Heart left ventricle (tissue), 16 donors: ENCODE data around the gene PACSIN2. TPM values are rescaled to one million over a fixed set of nuclear protein-coding genes. Genes with fewer than 3 reads are reported as not detected.
A peak's percentile ranks its signal among the peaks of the same experiment; 100 is the strongest.

Experiments used
- ATAC-seq, 4 donors: fragments of 200-7000 bp; cut with Tn5 transposase; one replicate each; pipeline ENCODE4 v1.9.1; 2020 to 2022; ENCODE audit warnings: moderate library complexity in 4 of 4, mild to moderate bottlenecking in 3 of 4, moderate number of reproducible peaks in 1 of 4
- DNase-seq, 5 donors: peaks; one replicate each; pipeline ENCODE4 v3.0.0-alpha.2; 2020
- H3K27ac ChIP-seq, 12 donors: fragments of 200-600 bp; sonication (generic) in 4 of 12; one replicate each; pipeline versions ENCODE4 v1.5.0 to v1.8.0; 2016 to 2022; ENCODE audit warnings: mild to moderate bottlenecking in 2 of 12
- H3K27me3 ChIP-seq, 9 donors: fragments of 200-600 bp; sonication (generic) in 2 of 9; one replicate each; pipeline versions ENCODE4 v1.5.1 to v1.8.0; 2016 to 2022; ENCODE audit warnings: mild to moderate bottlenecking in 3 of 9
- H3K36me3 ChIP-seq, 9 donors: fragments of 200-600 bp; sonication (generic) in 2 of 9; one replicate each; pipeline versions ENCODE4 v1.5.0 to v1.8.0; 2018 to 2022; ENCODE audit warnings: mild to moderate bottlenecking in 2 of 9
- H3K4me1 ChIP-seq, 12 donors: fragments of 200-600 bp; sonication (generic) in 4 of 12; one replicate each; pipeline versions ENCODE4 v1.5.0 to v1.8.0; 2016 to 2022; ENCODE audit warnings: mild to moderate bottlenecking in 3 of 12
- H3K4me3 ChIP-seq, 12 donors: fragments of 200-600 bp; sonication (generic) in 4 of 12; one replicate each; pipeline versions ENCODE4 v1.5.0 to v1.8.0; 2017 to 2022; ENCODE audit warnings: mild to moderate bottlenecking in 9 of 12, moderate library complexity in 4 of 12
- H3K9me3 ChIP-seq, 12 donors: fragments of 200-600 bp; sonication (generic) in 4 of 12; one replicate each; pipeline versions ENCODE4 v1.5.0 to v1.8.0; 2016 to 2022; ENCODE audit warnings: mild to moderate bottlenecking in 1 of 12
- CTCF ChIP-seq, 12 donors: fragments of 200-600 bp; sonication (generic) in 4 of 12; IDR thresholded peaks; one replicate each; pipeline versions ENCODE4 v1.5.0 to v1.8.0; 2018 to 2022; ENCODE audit warnings: antibody characterized with exemption in 12 of 12, mild to moderate bottlenecking in 5 of 12
- POLR2A ChIP-seq, 2 donors: fragments of 450-650 bp; IDR thresholded peaks; one replicate each; pipeline ENCODE4 v1.6.1; 2017; ENCODE audit warnings: antibody characterized with exemption in 2 of 2, mild to moderate bottlenecking in 2 of 2, moderate library complexity in 2 of 2
- WGBS, 4 donors: extraction: QIAGEN DNeasy Blood & Tissue Kit in 2 of 4; methylation state at CpG; one replicate each; pipeline versions ENCODE4 v1.1.5 to v1.1.7; 2013 to 2018; 5-methylcytosine and 5-hydroxymethylcytosine counted together
- intact Hi-C, 10 donors: fragments of 100-400 bp; cut with DNase I; formaldehyde crosslinking; loops; one replicate each; pipeline versions ENCODE4 v1.11.1 to v1.14.2; 2022
- polyA plus RNA-seq, 2 donors: library from polyadenylated mRNA; stranded (reverse); fragments of 200-250 nt; gene quantifications; one replicate each; pipeline ENCODE4 v1.2.3, GENCODE V29; 2013
- total RNA-seq, 9 donors: library from RNA; depleted of rRNA in 2 of 9; stranded (reverse); fragments of >200 nt in 2 of 9; fragmentation: NEBNext Ultra II Directional in 3 of 9; extraction: Animal tissue kit (Norgen Biotek cat#: 25700) in 3 of 9; gene quantifications; one replicate each; pipeline versions ENCODE4 v1.1.0 to v1.2.4, GENCODE V29; 2016 to 2023
- donor health status: ischemic (EF 13 %, LVEDD 7.1; RV severe dilation, severe dysfunction).
- donor health status: healthy with polysubstance abuse.
- donor health status: DM: no; HTN: yes; CAD: no.
- donor health status: DM: no; HTN: no; CAD: no.
- donor health status: ischemic (EF 25% LVEDD 6.9; RV normal size, moderate dysfunction).
- donor health status: ischemic (EF 25% LVEDD 5.7; RV mildly dilated, moderate dysfunction).
- donor health status: healthy.
- donor health status: DM: yes; HTN: yes; CAD: no.
- donor health status: ischemic (EF 35%, LVEDD 5.7; RV mildly dilated, moderate dysfunction).
- donor health status: nonischemic (EF 11% LVEDD 7.7; RV severe dilation, severe dysfunction).
- donor health status: DM: yes; HTN: yes; CAD: no.
- donor health status: PGD.
- donor health status: ischemic (EF 29% LVEDD 5.4; RV normal size, mild dysfunction).
- donor health status: nonischemic (EF 23%, LVEDD 6.1; RV moderate dilation, normal function).

PACSIN2 gene
- total and polyA plus RNA-seq, 11 donors = 26.5 to 87.1 (median 59.3) TPM

GRCh38 chr22:42990131-42990838 is 24.7 kb downstream of the PACSIN2 start:
- peaks cover 4 to 51% (median 24%) of the 10 kb centered on the region in 12 donors for H3K4me1 ChIP-seq
- no peak for DNase-seq
- H3K9me3 ChIP-seq = no peaks in the 10 kb centered on the region
- 70 to 79% (median 73%) methylated on average over 8 to 9 of the region's 9 CpGs for WGBS, 4 donors
- no peak overlapping the region for H3K4me3 ChIP-seq
- TF ChIP-seq POLR2A (IDR thresholded peaks at IDR 0.05) = no peak
- TF ChIP-seq CTCF (IDR thresholded peaks at IDR 0.05) = peak in 5 of 12 donors; percentile 7 to 38 (median 32)
- no peak overlapping the region for H3K27ac ChIP-seq
- peak in 3 of 4 donors; percentile 43 to 71 (median 61) for ATAC-seq
- H3K36me3 ChIP-seq = peaks cover 0 to 4% (median 0%) of the 10 kb centered on the region in 9 donors
- intact Hi-C loops = no loop called here
- H3K27me3 ChIP-seq = no peaks in the 10 kb centered on the region

GRCh38 chr22:42986115-42986514 is 28.8 kb downstream of the PACSIN2 start:
- DNase-seq (no peak), ATAC-seq (no peak)
- no peaks in the 10 kb centered on the region for H3K27me3 ChIP-seq
- 85 to 89% (median 88%) methylated on average over 13 of the region's 13 CpGs for WGBS, 4 donors
- no peaks in the 10 kb centered on the region for H3K36me3 ChIP-seq
- H3K9me3 ChIP-seq = no peaks in the 10 kb centered on the region
- TF ChIP-seq CTCF (IDR thresholded peaks at IDR 0.05) (no peak), POLR2A (IDR thresholded peaks at IDR 0.05) (no peak)
- H3K27ac ChIP-seq = no peak overlapping the region
- intact Hi-C loops = no loop called here
- H3K4me1 ChIP-seq = peaks cover 0 to 20% (median 5%) of the 10 kb centered on the region in 12 donors
- H3K4me3 ChIP-seq = no peak overlapping the region

DNA sequence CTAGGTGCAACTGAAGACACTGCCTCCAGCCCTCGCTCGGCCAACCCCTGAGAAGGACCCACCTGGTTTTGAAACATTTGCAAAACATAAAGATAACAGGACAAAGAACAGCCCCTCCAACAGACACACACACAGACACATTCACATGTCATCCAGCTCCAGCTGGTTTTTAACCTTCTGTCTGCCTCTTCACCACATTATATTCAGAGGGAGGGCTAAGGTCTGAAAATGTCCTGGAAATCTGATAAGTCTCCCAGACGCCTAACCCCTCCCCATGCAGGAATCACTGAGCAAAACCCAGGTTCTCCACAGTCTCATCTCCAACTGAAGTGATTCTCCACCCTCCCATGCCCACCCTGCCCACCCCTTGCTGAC is 29.4 kb downstream of the PACSIN2 start:
- no peak overlapping the region for H3K4me3 ChIP-seq
- H3K36me3 ChIP-seq = no peaks in the 10 kb centered on the region
- TF ChIP-seq POLR2A (IDR thresholded peaks at IDR 0.05) = no peak
- TF ChIP-seq CTCF (IDR thresholded peaks at IDR 0.05) = no peak
- H3K4me1 ChIP-seq = peaks cover 0 to 15% (median 4%) of the 10 kb centered on the region in 12 donors
- no peak overlapping the region for H3K27ac ChIP-seq
- intact Hi-C loops = no loop called here
- H3K9me3 ChIP-seq = no peaks in the 10 kb centered on the region
- DNase-seq (no peak), ATAC-seq (no peak)
- H3K27me3 ChIP-seq = no peaks in the 10 kb centered on the region
- WGBS, 4 donors = 89 to 96% (median 92%) methylated on average over 3 of the region's 3 CpGs

DNA sequence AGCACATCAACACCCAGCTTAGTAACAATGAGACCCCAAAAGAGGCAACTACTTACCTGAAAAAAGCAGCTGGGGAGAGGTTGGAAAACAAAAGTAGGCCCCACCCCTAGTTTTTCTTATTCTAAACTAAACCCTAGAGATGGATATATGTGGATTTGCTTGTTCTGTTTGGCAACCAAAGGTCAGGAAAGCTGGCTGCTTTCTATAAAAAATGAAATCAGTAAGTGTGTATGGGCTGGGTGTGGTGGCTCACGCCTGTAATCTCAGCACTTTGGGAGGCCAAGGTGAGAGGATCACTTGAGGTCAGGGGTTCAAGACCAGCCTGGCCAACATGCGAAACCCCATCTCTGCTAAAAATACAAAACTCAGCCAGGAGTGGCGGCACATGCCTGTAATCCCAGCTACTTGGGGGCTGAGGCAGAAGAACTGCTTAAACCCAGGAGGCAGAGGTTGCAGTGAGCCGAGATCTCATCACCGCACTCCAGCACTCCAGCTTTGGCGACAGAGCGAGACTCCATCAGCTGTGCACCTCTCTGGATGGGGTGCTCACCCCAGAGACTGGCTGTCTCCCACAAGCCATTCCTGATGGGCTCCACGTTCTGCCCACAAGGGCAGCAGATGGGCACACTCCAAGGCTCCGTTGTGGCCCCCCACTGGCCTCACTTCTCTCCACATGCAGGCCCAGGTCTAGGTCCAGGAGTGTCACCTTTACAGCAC is 30.0 kb downstream of the PACSIN2 start:
- no peak for DNase-seq
- H3K27ac ChIP-seq = no peak overlapping the region
- no peaks in the 10 kb centered on the region for H3K9me3 ChIP-seq
- 77 to 96% (median 96%) methylated on average over 5 to 9 of the region's 9 CpGs for WGBS, 4 donors
- peaks cover 0 to 11% (median under 1%) of the 10 kb centered on the region in 12 donors for H3K4me1 ChIP-seq
- no peak for TF ChIP-seq CTCF (IDR thresholded peaks at IDR 0.05)
- no peak for TF ChIP-seq POLR2A (IDR thresholded peaks at IDR 0.05)
- intact Hi-C loops = no loop called here
- H3K36me3 ChIP-seq = no peaks in the 10 kb centered on the region
- H3K4me3 ChIP-seq = no peak overlapping the region
- no peaks in the 10 kb centered on the region for H3K27me3 ChIP-seq
- ATAC-seq = no peak
